ENCODE measurements around the gene ASCL5. TPM values are rescaled to one million over a fixed set of nuclear protein-coding genes. Genes with fewer than 3 reads are reported as not detected.

The ASCL5 gene
- total RNA-seq, 1 donor: not detected

GRCh38 chr1:201089596-201089995 is 37.4 kb downstream of the ASCL5 start:
- DNase-seq (ENCODE audit: low read depth): no peak
- TF ChIP-seq CTCF (IDR thresholded peaks at IDR 0.05; ENCODE audit: insufficient read depth, low read length): no peak
- H3K4me3 ChIP-seq (ENCODE audit: low read depth, low read length): no peak overlapping the region

- DNase-seq (ENCODE audit: low read depth): no peak
- no peak overlapping the region for H3K4me3 ChIP-seq (ENCODE audit: low read depth, low read length)
- TF ChIP-seq CTCF (IDR thresholded peaks at IDR 0.05; ENCODE audit: insufficient read depth, low read length): no peak
These were observed 38.0 kb downstream of the ASCL5 start for GRCh38 chr1:201088901-201089525.

DNA sequence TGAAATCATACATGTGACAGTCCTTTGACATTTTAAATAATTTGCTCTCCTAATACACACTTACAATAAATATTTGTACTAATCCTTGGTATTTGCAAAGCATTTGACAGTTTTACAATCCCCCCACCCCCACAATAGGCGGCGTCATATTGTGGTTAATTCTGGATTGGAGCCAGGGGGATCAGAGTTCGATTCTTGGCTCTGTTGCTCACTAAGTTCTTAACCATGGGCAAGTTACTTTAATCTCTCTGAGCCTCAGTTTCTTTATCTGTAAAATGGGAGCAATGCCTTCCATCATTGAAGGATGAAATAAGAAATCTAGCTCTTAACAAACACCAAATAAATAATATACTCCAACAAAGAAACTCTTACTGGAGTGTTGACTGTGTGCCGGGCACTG is 38.6 kb downstream of the ASCL5 start:
- no peak overlapping the region for H3K4me3 ChIP-seq (ENCODE audit: low read depth, low read length)
- TF ChIP-seq CTCF (IDR thresholded peaks at IDR 0.05; ENCODE audit: insufficient read depth, low read length): no peak

DNA sequence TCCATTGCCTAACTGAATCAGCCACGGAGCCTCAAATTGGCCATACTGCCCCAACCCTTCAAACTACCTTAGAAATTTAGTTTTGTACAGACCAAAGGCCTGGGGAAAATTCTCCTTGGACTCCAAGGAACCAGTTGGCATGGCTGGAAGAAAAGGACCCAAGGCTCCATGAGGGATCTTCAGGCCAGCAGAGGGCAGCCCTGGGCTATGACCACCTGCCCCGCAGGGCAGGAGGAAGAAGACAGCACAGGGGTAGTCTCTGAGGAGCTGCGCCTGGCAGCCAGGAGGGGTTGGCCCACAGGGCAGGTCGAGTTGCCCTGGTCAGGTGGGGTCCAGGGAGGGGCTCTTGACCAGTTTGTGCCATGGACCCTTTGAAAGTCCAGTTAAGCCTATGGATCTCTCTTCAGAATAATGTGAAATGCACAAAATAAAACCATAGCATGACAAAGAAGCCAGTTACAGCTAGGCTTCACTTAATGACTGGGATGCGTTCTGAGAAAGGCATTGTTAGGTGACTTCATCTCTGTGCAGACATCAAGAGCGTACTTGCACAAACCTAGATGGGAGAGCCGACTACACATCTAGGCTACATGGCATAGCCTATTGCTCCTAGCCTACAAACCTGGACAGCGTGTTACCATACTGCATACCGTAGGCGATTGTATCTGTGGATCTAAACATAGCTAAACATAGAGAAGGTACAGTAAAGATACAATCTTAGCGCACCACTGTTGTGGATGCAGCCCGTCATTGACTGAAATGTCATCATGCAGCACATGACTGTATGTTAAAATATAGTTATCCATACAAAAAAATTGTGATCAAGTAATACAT is 40.9 kb downstream of the ASCL5 start:
- no peak overlapping the region for H3K4me3 ChIP-seq (ENCODE audit: low read depth, low read length)
- peak; percentile 41 for DNase-seq (ENCODE audit: low read depth)
- peak; percentile 76 for TF ChIP-seq CTCF (IDR thresholded peaks at IDR 0.05; ENCODE audit: insufficient read depth, low read length)

More for the DNA sequence above, 38.6 kb downstream of the ASCL5 start:
- no peak for DNase-seq (ENCODE audit: low read depth)

- DNase-seq (ENCODE audit: low read depth): no peak
- no peak overlapping the region for H3K4me3 ChIP-seq (ENCODE audit: low read depth, low read length)
- TF ChIP-seq CTCF (IDR thresholded peaks at IDR 0.05; ENCODE audit: insufficient read depth, low read length): no peak
These were observed 42.7 kb downstream of the ASCL5 start for GRCh38 chr1:201084295-201084694.

GRCh38 chr1:201083741-201084140 is 43.2 kb downstream of the ASCL5 start:
- no peak overlapping the region for H3K4me3 ChIP-seq (ENCODE audit: low read depth, low read length)
- no peak for DNase-seq (ENCODE audit: low read depth)
- TF ChIP-seq CTCF (IDR thresholded peaks at IDR 0.05; ENCODE audit: insufficient read depth, low read length): no peak

All from fibroblast of the aortic adventitia (primary cell).